H1 (cell line): Measurements from ENCODE around the gene MKRN1.
"Not testable (repeated sequence)": the region's sequence is repeated elsewhere in the genome, so short reads cannot be mapped to it uniquely, and the experiment has no call there.

Source experiments
- CREB1 ChIP-seq: IDR thresholded peaks from 2 replicates; pipeline ENCODE4 v1.6.1; 2012; ENCODE audit warnings: inconsistent platforms
- EP300 ChIP-seq, 2 experiments: IDR thresholded peaks; 1 replicate in 1 of 2; 2 replicates in 1 of 2; pipeline ENCODE4 v1.6.1; 2011 to 2012; ENCODE audit warnings: low read depth in 2 of 2, low read length in 2 of 2, mild to moderate bottlenecking in 2 of 2, borderline replicate concordance in 1 of 2, inconsistent platforms in 1 of 2, moderate library complexity in 1 of 2
- EZH2 ChIP-seq: fragments of 200-600 bp; sonication (generic); IDR thresholded peaks from 2 replicates; pipeline ENCODE4 v1.7.1; 2012; ENCODE audit warnings: low read depth, mild to moderate bottlenecking, moderate library complexity, low read length, inconsistent platforms; ENCODE audit not compliant: severe bottlenecking
- GABPA ChIP-seq: IDR thresholded peaks from 2 replicates; pipeline ENCODE4 v1.6.1; 2011; ENCODE audit warnings: mild to moderate bottlenecking, low read length, moderate library complexity, borderline replicate concordance; ENCODE audit not compliant: insufficient read depth
- JUN ChIP-seq: IDR thresholded peaks from 2 replicates; pipeline ENCODE4 v1.6.1; 2011; ENCODE audit warnings: low read depth, mild to moderate bottlenecking, improper control_type of control experiment, low read length
- PHF8 ChIP-seq: fragments of 200-600 bp; sonication (generic); conservative IDR thresholded peaks from 2 replicates; pipeline ENCODE4 v1.7.1; 2012; ENCODE audit warnings: low read depth, mild to moderate bottlenecking, inconsistent platforms, low read length, moderate library complexity
- POLR2AphosphoS5 ChIP-seq: IDR thresholded peaks from 2 replicates; pipeline ENCODE4 v1.6.1; 2011; ENCODE audit warnings: low read depth, low read length
- RXRA ChIP-seq: IDR thresholded peaks from 2 replicates; pipeline ENCODE4 v1.6.1; 2011; ENCODE audit warnings: low read depth, mild to moderate bottlenecking, low read length, moderate library complexity; ENCODE audit not compliant: insufficient read depth
- SIRT6 ChIP-seq: IDR thresholded peaks from one replicate; pipeline ENCODE4 v1.7.1; 2012; ENCODE audit warnings: low read length, inconsistent platforms
- SIX5 ChIP-seq: IDR thresholded peaks from 2 replicates; pipeline ENCODE4 v1.6.1; 2011; ENCODE audit warnings: mild to moderate bottlenecking, low read depth, low read length
- TAF1 ChIP-seq: IDR thresholded peaks from 2 replicates; pipeline ENCODE4 v1.6.1; 2011; ENCODE audit warnings: mild to moderate bottlenecking, low read depth, low read length
- ZNF274 ChIP-seq: IDR thresholded peaks from 2 replicates; pipeline ENCODE4 v1.7.0; 2012; ENCODE audit warnings: low read length, borderline replicate concordance; ENCODE audit errors: extremely low read depth
- TF ChIP-seq, protein P1 (sequence below), 3 experiments: IDR thresholded peaks; 1 replicate in 2 of 3; 2 replicates in 1 of 3; pipeline versions ENCODE4 v1.5.1 to v1.6.1; 2011; ENCODE audit warnings: low read length in 3 of 3, mild to moderate bottlenecking in 3 of 3, inconsistent platforms in 2 of 3, low read depth in 1 of 3, moderate library complexity in 1 of 3; ENCODE audit not compliant: insufficient read depth in 1 of 3; ENCODE audit errors: control extremely low read depth in 1 of 3
- TF ChIP-seq, protein P2 (sequence below): fragments of 300-600 bp; sonication (generic); IDR thresholded peaks from 2 replicates; pipeline ENCODE4 v1.7.1; 2012; ENCODE audit warnings: low read length, moderate library complexity, mild to moderate bottlenecking, inconsistent platforms; ENCODE audit not compliant: insufficient replicate concordance

DNA sequence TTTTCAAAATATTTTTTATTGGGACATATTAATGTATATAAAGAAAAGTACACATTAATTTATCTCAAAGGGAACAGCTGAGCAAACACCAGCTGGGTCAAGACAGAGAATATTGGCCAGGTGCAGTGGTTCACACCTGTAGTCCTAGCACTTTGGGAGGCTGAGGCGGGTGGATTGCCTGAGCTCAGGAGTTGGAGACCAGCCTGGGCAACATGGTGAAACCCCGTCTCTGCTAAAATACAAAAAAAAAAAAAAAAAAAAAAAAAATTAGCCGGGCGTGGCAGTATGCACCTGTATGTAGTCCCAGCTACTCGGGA lies 61.2 kb downstream of the MKRN1 start:
- not testable (repeated sequence) for TF ChIP-seq ZNF274; PHF8; SIX5; JUN; TAF1; POLR2AphosphoS5; GABPA; RXRA; EZH2; SIRT6; CREB1; EP300 (IDR thresholded peaks at IDR 0.05; ENCODE audit: borderline replicate concordance in 1 of 2, low read depth in 2 of 2, low read length in 2 of 2)
- TF ChIP-seq, protein P1, sequence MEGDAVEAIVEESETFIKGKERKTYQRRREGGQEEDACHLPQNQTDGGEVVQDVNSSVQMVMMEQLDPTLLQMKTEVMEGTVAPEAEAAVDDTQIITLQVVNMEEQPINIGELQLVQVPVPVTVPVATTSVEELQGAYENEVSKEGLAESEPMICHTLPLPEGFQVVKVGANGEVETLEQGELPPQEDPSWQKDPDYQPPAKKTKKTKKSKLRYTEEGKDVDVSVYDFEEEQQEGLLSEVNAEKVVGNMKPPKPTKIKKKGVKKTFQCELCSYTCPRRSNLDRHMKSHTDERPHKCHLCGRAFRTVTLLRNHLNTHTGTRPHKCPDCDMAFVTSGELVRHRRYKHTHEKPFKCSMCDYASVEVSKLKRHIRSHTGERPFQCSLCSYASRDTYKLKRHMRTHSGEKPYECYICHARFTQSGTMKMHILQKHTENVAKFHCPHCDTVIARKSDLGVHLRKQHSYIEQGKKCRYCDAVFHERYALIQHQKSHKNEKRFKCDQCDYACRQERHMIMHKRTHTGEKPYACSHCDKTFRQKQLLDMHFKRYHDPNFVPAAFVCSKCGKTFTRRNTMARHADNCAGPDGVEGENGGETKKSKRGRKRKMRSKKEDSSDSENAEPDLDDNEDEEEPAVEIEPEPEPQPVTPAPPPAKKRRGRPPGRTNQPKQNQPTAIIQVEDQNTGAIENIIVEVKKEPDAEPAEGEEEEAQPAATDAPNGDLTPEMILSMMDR (IDR thresholded peaks at IDR 0.05; ENCODE audit: control extremely low read depth in 1 of 3, insufficient read depth in 1 of 3, low read depth in 1 of 3, low read length in 3 of 3): not testable (repeated sequence)
- TF ChIP-seq, protein P2, sequence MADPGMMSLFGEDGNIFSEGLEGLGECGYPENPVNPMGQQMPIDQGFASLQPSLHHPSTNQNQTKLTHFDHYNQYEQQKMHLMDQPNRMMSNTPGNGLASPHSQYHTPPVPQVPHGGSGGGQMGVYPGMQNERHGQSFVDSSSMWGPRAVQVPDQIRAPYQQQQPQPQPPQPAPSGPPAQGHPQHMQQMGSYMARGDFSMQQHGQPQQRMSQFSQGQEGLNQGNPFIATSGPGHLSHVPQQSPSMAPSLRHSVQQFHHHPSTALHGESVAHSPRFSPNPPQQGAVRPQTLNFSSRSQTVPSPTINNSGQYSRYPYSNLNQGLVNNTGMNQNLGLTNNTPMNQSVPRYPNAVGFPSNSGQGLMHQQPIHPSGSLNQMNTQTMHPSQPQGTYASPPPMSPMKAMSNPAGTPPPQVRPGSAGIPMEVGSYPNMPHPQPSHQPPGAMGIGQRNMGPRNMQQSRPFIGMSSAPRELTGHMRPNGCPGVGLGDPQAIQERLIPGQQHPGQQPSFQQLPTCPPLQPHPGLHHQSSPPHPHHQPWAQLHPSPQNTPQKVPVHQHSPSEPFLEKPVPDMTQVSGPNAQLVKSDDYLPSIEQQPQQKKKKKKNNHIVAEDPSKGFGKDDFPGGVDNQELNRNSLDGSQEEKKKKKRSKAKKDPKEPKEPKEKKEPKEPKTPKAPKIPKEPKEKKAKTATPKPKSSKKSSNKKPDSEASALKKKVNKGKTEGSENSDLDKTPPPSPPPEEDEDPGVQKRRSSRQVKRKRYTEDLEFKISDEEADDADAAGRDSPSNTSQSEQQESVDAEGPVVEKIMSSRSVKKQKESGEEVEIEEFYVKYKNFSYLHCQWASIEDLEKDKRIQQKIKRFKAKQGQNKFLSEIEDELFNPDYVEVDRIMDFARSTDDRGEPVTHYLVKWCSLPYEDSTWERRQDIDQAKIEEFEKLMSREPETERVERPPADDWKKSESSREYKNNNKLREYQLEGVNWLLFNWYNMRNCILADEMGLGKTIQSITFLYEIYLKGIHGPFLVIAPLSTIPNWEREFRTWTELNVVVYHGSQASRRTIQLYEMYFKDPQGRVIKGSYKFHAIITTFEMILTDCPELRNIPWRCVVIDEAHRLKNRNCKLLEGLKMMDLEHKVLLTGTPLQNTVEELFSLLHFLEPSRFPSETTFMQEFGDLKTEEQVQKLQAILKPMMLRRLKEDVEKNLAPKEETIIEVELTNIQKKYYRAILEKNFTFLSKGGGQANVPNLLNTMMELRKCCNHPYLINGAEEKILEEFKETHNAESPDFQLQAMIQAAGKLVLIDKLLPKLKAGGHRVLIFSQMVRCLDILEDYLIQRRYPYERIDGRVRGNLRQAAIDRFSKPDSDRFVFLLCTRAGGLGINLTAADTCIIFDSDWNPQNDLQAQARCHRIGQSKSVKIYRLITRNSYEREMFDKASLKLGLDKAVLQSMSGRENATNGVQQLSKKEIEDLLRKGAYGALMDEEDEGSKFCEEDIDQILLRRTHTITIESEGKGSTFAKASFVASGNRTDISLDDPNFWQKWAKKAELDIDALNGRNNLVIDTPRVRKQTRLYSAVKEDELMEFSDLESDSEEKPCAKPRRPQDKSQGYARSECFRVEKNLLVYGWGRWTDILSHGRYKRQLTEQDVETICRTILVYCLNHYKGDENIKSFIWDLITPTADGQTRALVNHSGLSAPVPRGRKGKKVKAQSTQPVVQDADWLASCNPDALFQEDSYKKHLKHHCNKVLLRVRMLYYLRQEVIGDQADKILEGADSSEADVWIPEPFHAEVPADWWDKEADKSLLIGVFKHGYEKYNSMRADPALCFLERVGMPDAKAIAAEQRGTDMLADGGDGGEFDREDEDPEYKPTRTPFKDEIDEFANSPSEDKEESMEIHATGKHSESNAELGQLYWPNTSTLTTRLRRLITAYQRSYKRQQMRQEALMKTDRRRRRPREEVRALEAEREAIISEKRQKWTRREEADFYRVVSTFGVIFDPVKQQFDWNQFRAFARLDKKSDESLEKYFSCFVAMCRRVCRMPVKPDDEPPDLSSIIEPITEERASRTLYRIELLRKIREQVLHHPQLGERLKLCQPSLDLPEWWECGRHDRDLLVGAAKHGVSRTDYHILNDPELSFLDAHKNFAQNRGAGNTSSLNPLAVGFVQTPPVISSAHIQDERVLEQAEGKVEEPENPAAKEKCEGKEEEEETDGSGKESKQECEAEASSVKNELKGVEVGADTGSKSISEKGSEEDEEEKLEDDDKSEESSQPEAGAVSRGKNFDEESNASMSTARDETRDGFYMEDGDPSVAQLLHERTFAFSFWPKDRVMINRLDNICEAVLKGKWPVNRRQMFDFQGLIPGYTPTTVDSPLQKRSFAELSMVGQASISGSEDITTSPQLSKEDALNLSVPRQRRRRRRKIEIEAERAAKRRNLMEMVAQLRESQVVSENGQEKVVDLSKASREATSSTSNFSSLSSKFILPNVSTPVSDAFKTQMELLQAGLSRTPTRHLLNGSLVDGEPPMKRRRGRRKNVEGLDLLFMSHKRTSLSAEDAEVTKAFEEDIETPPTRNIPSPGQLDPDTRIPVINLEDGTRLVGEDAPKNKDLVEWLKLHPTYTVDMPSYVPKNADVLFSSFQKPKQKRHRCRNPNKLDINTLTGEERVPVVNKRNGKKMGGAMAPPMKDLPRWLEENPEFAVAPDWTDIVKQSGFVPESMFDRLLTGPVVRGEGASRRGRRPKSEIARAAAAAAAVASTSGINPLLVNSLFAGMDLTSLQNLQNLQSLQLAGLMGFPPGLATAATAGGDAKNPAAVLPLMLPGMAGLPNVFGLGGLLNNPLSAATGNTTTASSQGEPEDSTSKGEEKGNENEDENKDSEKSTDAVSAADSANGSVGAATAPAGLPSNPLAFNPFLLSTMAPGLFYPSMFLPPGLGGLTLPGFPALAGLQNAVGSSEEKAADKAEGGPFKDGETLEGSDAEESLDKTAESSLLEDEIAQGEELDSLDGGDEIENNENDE: not testable (repeated sequence)
